Glutamatergic neuron (in vitro differentiated cells): ENCODE measurements around the gene CSNK1D. TPM values are rescaled to one million over a fixed set of nuclear protein-coding genes. Genes with fewer than 3 reads are reported as not detected.

ENCODE experiments used
- DNase-seq: peaks from one replicate; pipeline ENCODE4 v3.0.0; 2022
- H3K27ac Mint-ChIP-seq: one replicate; pipeline ENCODE4 v1.8.0; 2020; ENCODE audit warnings: mild to moderate bottlenecking, mixed read lengths, inconsistent platforms; ENCODE audit not compliant: unreplicated experiment
- H3K27me3 Mint-ChIP-seq: one replicate; pipeline ENCODE4 v1.8.0; 2020; ENCODE audit warnings: mild to moderate bottlenecking, moderate library complexity, mixed read lengths, inconsistent platforms; ENCODE audit not compliant: unreplicated experiment
- H3K36me3 Mint-ChIP-seq: one replicate; pipeline ENCODE4 v1.8.0; 2020; ENCODE audit warnings: mild to moderate bottlenecking, mixed read lengths, inconsistent platforms; ENCODE audit not compliant: unreplicated experiment
- H3K4me1 Mint-ChIP-seq: one replicate; pipeline ENCODE4 v1.8.0; 2020; ENCODE audit warnings: mild to moderate bottlenecking, low read depth, mixed read lengths, inconsistent platforms; ENCODE audit not compliant: unreplicated experiment
- H3K4me3 Mint-ChIP-seq: one replicate; pipeline ENCODE4 v1.8.0; 2020; ENCODE audit warnings: mild to moderate bottlenecking, mixed read lengths, inconsistent platforms; ENCODE audit not compliant: unreplicated experiment
- H3K9me3 Mint-ChIP-seq: one replicate; pipeline ENCODE4 v1.8.0; 2020; ENCODE audit warnings: mild to moderate bottlenecking, moderate library complexity, mixed read lengths, inconsistent platforms; ENCODE audit not compliant: unreplicated experiment
- CTCF ChIP-seq: fragments of 200-600 bp; sonication (generic); IDR thresholded peaks from one replicate; pipeline ENCODE4 v1.5.0; 2021; ENCODE audit not compliant: partially characterized antibody, unreplicated experiment
- total RNA-seq: library from RNA; stranded (reverse); fragmentation: NEBNext Ultra II Directional; extraction: Animal tissue kit (Norgen Biotek cat#: 25700); gene quantifications from one replicate; pipeline ENCODE4 v1.2.1, GENCODE V29; 2021; ENCODE audit not compliant: unreplicated experiment

CSNK1D gene
- total RNA-seq, 1 donor from 2014 or later, result 211 TPM

GRCh38 chr17:82240506-82241182, 32.9 kb downstream of the CSNK1D start:
- peaks cover 12% of the 10 kb centered on the region for H3K27me3 Mint-ChIP-seq
- peaks cover 14% of the 10 kb centered on the region for H3K4me1 Mint-ChIP-seq
- H3K27ac Mint-ChIP-seq, result peak overlapping the region; percentile 68
- peaks cover 6% of the 10 kb centered on the region for H3K36me3 Mint-ChIP-seq
- H3K9me3 Mint-ChIP-seq, result peaks cover 13% of the 10 kb centered on the region
- no peak for DNase-seq
- TF ChIP-seq CTCF, result no peak
- H3K4me3 Mint-ChIP-seq, result peak overlapping the region; percentile 30

GRCh38 chr17:82239926-82240505, 33.5 kb downstream of the CSNK1D start:
- H3K4me3 Mint-ChIP-seq, result no peak overlapping the region
- peak overlapping the region; percentile 82 for H3K27ac Mint-ChIP-seq
- peaks cover 6% of the 10 kb centered on the region for H3K36me3 Mint-ChIP-seq

GRCh38 chr17:82239401-82239925, 34.0 kb downstream of the CSNK1D start:
- H3K27ac Mint-ChIP-seq, result no peak overlapping the region
- peaks cover 6% of the 10 kb centered on the region for H3K36me3 Mint-ChIP-seq
- H3K4me1 Mint-ChIP-seq, result peaks cover 15% of the 10 kb centered on the region
- DNase-seq, result no peak
- TF ChIP-seq CTCF, result no peak
- H3K4me3 Mint-ChIP-seq, result no peak overlapping the region
- H3K27me3 Mint-ChIP-seq, result peaks cover 12% of the 10 kb centered on the region
- H3K9me3 Mint-ChIP-seq, result peaks cover 13% of the 10 kb centered on the region

More at GRCh38 chr17:82239926-82240505, 33.5 kb downstream of the CSNK1D start:
- H3K27me3 Mint-ChIP-seq, result peaks cover 12% of the 10 kb centered on the region
- H3K9me3 Mint-ChIP-seq, result peaks cover 13% of the 10 kb centered on the region
- TF ChIP-seq CTCF, result no peak
- no peak for DNase-seq
- H3K4me1 Mint-ChIP-seq, result peaks cover 14% of the 10 kb centered on the region

- TF ChIP-seq CTCF, result no peak
- Mint-ChIP-seq H3K4me3 (no peak overlapping the region), H3K9me3 (peaks cover 8% of the 10 kb centered on the region), H3K27me3 (peaks cover 9% of the 10 kb centered on the region), H3K36me3 (no peaks in the 10 kb centered on the region), H3K27ac (no peak overlapping the region), H3K4me1 (peaks cover 10% of the 10 kb centered on the region)
- DNase-seq, result no peak
Measured at GRCh38 chr17:82238472-82239201, 34.9 kb downstream of the CSNK1D start.
